ENCODE results near the gene MPV17.
A peak's percentile ranks its signal among the peaks of the same experiment; 100 is the strongest.
"Not testable (repeated sequence)": the region's sequence is repeated elsewhere in the genome, so short reads cannot be mapped to it uniquely, and the experiment has no call there.

Gene MPV17

DNA sequence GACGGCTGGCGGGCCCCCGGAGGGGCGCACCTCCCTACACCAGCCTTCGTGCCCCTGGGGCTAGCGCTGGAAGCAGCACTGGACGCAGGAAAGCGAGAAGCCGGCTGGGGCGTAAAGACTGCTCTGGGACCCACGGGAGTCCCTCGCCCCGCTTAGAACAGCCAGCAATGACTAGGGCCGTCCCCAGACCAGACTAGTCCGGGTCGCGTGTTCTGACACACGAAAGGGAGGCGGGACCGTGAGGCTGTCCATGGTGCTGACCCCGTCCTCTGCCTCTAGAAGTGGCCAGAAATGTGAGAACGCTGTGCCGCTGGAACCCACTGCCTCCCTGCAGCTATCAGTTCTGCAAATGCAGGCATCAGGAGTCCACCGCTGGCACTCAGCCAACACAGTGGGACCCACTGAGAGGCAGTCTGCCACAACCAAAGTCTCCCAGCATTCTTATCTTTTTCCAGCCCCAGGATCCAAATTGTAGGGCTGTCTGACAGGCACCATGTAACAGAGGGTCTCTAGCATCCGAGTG, 14.5 kb downstream of the MPV17 start, which contains the start of gene UCN:
UCN (minus strand) TSS at position 87 of the 523 bp plus-strand sequence. CDS start 550 bp downstream, outside the sequence.
- peaks cover 33% of the 10 kb centered on the region for H3K27me3 Mint-ChIP-seq
- peak within 1 kb of the TSS; percentile 55 for H3K4me3 Mint-ChIP-seq
- no peaks in the 10 kb centered on the region for H3K9me3 Mint-ChIP-seq
- no peak within 1 kb of the TSS for H3K27ac Mint-ChIP-seq
- peaks cover 16% of the 10 kb centered on the region for H3K4me1 Mint-ChIP-seq
- ATAC-seq, result no peak
- peaks cover 33% of the 10 kb centered on the region for H3K36me3 Mint-ChIP-seq

DNA sequence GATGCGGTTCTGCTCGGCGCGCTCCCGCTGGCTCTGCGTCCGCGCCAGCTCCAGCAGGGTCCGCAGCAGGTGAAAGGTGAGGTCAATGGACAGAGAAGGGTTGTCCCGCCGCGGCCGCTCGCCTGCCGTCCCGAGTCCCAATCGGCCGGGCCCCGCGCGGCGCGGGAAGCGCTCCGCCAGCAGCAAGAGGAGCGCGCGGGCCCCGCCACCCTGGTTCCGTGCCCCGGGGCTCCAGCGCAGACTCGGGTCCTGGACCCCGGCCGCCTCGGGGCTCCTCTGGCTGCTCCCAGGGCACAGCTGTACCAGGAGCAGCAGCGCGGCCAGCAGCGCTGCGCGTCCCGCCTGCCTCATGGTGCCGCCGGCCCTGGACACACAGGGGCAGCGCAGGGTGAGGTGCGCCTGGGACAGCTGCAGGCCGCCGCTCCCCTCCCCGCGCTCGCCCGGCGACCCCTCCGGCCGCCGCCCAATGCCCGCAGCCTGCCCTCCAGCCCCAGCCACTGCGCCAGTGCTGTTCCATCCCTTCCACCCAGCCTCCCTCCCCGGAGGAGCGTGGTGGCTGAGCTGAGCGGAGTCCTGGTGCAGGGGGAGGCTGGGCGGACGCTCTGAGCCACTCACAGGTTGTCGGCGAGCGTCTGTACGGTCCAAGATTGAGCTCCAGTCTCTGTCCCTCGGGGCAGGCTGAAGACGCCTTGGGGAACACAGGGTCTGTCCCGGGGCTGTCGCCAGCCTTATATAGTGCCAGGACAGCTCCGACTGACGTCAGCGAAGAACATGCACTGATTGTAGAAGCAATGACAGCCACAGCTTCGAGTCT, 15.1 kb downstream of the MPV17 start:
- Mint-ChIP-seq H3K27ac (no peak overlapping the region), H3K4me1 (peaks cover 20% of the 10 kb centered on the region), H3K27me3 (peaks cover 33% of the 10 kb centered on the region), H3K4me3 (peak overlapping the region; percentile 55), H3K9me3 (no peaks in the 10 kb centered on the region), H3K36me3 (peaks cover 28% of the 10 kb centered on the region)
- ATAC-seq, result no peak

DNA sequence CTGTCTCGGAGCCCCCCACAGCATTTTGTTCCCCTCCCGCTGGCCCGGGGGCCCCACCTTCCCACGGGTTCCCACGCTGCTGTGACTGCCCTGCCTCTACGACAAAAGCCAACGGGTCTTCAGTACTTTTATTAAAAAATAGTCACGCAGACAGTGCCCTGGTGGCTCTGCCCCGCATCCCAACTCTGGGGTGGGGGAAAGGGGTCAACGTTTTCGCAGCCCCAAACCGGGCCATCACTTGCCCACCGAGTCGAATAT, 15.7 kb downstream of the MPV17 start:
- Mint-ChIP-seq H3K36me3 (peaks cover 23% of the 10 kb centered on the region), H3K27me3 (peaks cover 33% of the 10 kb centered on the region), H3K27ac (no peak overlapping the region), H3K9me3 (no peaks in the 10 kb centered on the region), H3K4me3 (peak overlapping the region; percentile 55), H3K4me1 (peaks cover 21% of the 10 kb centered on the region)
- ATAC-seq, result peak; percentile 3

DNA sequence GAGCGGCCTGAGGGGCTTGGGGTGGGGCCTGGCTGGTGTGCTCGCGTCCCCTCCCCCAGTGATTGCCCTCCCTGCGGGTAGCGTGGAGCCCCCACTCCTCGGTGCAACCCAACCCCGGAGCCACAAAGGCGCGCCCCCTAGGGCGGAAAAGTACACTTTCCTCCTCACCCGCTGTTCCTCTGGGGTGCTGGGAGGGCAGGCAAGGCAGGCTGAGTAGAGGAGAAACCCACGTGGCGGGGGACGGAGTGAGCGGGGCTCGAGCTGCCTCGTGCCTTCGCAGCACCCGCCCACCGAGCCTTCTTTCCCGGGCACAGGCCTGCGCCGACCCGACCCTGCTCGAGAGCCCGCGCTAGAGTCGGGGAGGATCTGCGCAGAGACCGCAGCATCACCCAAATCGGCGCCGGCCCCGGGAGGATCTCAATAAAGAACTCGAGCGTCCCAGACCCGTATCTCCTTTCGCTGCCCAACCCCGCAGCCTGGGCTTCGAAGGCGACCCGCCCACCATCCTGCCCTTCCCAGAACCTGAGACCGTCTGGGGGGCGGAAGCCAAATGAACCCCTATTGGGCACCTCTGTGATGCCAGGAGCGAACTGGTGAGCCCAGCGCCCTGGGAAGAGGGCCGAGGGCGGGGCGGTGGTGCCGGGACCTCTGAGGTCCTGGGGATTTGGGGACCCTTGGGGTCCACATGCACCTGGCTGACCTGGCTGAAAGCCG, 16.2 kb downstream of the MPV17 start:
- Mint-ChIP-seq H3K27me3 (peaks cover 33% of the 10 kb centered on the region), H3K4me3 (peak overlapping the region; percentile 55), H3K9me3 (no peaks in the 10 kb centered on the region), H3K27ac (peak overlapping the region; percentile 42), H3K36me3 (peaks cover 18% of the 10 kb centered on the region), H3K4me1 (peaks cover 21% of the 10 kb centered on the region)
- ATAC-seq, result peak; percentile 25

DNA sequence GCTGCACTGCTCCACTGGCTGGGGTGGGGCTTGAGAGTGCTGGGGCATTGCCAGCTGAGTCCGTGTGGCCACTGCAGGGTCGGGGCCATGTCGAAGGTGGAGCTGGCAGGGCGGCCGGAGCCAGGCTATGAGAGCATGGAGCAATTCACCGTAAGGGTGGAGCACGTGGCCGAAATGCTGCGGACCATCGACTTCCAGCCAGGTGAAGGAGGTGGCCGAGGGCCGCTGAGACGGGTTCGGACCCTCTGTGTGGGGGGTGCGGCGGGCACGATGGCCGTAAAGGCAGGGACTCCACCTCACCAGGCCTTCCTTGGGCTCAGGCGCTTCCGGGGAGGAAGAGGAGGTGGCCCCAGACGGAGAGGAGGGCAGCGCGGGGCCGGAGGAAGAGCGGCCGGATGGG, 16.8 kb downstream of the MPV17 start:
- Mint-ChIP-seq H3K4me1 (peaks cover 21% of the 10 kb centered on the region), H3K36me3 (peaks cover 12% of the 10 kb centered on the region), H3K27ac (peak overlapping the region; percentile 42), H3K27me3 (peaks cover 33% of the 10 kb centered on the region), H3K9me3 (no peaks in the 10 kb centered on the region), H3K4me3 (peak overlapping the region; percentile 26)
- no peak for ATAC-seq

DNA sequence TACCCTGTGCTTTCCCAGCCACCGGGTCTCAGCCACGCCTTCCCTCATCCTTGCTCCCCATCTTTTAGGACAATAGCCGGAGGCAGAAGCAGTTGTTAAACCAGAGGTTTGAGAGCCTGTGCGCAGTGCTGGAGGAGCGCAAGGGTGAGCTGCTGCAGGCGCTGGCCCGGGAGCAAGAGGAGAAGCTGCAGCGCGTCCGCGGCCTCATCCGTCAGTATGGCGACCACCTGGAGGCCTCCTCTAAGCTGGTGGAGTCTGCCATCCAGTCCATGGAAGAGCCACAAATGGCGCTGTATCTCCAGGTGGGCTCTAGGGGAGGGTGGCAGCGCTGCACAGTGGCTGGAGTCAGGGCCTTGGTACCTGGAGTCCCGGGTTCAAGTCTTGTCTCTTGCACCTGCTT, 17.4 kb downstream of the MPV17 start:
- Mint-ChIP-seq H3K27ac (no peak overlapping the region), H3K4me1 (peaks cover 21% of the 10 kb centered on the region), H3K36me3 (peaks cover 10% of the 10 kb centered on the region), H3K27me3 (peaks cover 33% of the 10 kb centered on the region), H3K9me3 (no peaks in the 10 kb centered on the region), H3K4me3 (no peak overlapping the region)
- no peak for ATAC-seq

DNA sequence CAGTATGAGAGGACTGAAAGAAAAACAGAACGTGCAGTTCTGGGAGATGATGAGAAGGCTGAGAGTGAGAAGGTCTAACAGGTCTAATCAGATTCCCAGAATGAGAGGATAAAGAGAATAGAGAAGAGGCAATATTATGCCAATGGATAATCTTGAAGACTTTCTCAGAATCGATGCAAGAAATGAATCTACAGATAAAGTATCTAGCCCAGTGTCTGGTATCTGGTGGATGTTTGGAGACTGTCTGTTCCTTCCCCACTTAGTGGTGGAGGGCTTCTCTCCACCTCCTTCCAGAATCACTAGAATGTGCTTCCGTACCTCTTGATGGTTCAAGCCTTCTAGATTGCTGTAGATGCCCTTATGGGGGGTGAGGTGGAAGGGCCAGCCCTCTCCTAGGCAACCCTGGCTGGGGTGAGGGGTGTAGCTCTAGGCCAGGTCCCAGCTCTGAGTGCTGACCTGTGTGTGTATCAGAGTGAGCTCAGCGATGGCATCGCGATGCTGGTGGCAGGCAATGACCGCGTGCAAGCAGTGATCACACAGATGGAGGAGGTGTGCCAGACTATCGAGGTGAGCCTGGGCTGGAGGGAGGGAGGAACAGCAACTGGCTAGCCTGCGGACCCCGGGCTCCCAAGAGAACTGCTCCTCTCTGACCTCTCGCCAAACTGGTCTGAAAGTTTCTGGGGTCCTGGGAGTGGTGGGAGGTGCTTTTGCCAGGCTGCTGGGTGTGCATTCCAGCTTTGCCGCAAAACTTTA, 18.2 kb downstream of the MPV17 start:
- H3K4me3 Mint-ChIP-seq, result no peak overlapping the region
- ATAC-seq, result no peak
- no peaks in the 10 kb centered on the region for H3K9me3 Mint-ChIP-seq
- peaks cover 36% of the 10 kb centered on the region for H3K27me3 Mint-ChIP-seq
- H3K27ac Mint-ChIP-seq, result no peak overlapping the region
- peaks cover 6% of the 10 kb centered on the region for H3K36me3 Mint-ChIP-seq
- peaks cover 21% of the 10 kb centered on the region for H3K4me1 Mint-ChIP-seq

DNA sequence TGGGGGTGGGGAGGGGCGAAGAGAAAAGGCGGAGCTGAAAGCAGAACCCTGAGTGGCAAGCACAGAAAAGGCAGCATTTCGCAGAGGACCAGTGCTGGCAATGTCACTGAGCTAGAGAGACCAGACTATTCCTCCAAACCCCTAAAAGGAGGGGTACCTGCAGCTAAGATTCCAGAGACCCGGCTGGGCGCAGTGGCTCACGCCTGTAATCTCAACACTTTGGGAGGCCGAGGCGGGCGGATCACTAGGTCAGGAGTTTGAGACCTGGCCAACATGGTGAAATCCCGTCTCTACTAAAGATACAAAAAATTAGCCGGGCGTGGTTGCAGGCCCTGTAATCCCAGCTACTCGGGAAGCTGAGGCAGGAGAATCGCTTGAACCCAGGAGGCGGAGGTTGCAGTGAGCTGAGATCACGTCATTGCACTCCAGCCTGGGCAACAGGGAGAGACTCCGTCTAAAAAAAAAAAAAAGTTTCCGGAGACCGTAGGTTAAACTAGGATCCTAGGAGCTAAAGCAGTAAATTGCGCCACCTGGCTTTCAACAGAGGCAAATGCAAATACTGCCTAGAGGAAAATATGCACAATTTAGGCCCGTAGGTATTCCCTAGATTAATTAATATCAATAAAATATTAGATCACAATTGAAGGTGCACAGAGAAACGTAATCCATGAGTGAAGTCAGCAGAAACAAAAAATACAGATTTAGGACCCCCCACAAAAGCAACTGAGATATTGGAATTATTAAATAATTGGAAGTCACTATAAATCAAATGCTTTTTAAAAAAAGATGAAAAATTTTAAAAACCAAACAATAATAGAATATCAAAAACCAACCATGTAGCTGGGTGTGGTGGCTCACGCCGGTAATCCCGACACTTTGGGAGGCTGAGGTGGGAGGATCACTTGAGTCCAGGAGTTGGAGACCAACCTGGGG, 19.5 kb downstream of the MPV17 start:
- ATAC-seq, result peak; percentile 52
- peaks cover 50% of the 10 kb centered on the region for H3K27me3 Mint-ChIP-seq
- H3K27ac Mint-ChIP-seq, result no peak overlapping the region
- H3K9me3 Mint-ChIP-seq, result no peaks in the 10 kb centered on the region
- peaks cover 21% of the 10 kb centered on the region for H3K4me1 Mint-ChIP-seq
- no peaks in the 10 kb centered on the region for H3K36me3 Mint-ChIP-seq
- peak overlapping the region; percentile 65 for H3K4me3 Mint-ChIP-seq

DNA sequence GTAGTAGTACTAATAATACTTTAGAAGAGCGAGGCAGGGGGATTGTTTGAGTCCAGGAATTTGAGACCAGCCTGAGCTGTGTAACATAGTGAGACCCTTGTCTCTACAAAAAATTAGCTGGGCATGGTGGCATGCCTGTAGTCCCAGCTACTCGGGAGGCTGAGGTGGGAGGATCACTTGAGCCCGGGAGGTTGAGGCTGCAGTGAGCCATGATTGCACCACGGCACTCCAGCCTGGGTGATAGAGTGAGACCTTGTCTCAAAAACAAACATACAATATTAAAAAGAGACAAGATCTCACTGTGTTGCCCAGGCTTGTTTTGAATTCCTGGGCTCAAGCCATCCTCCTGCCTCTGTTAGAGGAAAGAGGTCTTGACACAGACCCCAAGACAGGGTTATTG, 22.3 kb downstream of the MPV17 start:
- not testable (repeated sequence) for H3K36me3 Mint-ChIP-seq, H3K9me3 Mint-ChIP-seq, ATAC-seq, H3K27ac Mint-ChIP-seq, H3K4me3 Mint-ChIP-seq, H3K4me1 Mint-ChIP-seq
- H3K27me3 Mint-ChIP-seq, result peaks cover 52% of the 10 kb centered on the region

DNA sequence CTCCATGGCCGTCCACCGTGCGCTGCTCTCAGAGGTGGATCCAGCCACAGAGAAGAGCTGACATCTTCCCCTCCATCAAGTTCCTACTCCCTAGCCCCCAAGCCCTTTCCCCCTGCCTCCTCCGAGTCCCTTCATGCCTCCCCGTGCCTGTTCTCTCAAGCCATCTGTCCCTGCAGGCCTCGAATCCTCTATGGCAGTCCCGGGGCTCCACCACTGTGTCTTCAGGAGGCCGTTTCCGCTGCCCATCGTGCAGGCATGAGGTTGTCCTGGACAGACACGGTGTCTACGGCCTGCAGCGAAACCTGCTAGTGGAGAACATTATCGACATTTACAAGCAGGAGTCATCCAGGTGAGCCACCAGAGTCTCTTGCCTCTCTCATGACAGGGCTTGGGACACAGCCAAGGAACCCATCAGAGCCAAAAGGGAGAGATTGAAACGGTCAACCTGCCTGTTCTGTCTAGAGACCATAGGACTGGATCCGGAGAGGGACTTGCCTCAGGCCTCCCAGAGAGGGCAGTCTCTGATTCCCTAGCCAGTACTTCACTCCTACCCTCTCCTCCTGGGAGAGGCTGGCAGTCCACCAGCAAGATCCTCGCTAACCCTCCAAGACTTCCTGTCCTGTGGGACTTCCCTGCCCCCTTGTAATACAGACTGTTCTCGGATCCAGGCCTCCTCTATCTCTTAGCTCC, 24.4 kb downstream of the MPV17 start:
- Mint-ChIP-seq H3K9me3 (no peaks in the 10 kb centered on the region), H3K4me1 (peaks cover 5% of the 10 kb centered on the region), H3K36me3 (no peaks in the 10 kb centered on the region)

DNA sequence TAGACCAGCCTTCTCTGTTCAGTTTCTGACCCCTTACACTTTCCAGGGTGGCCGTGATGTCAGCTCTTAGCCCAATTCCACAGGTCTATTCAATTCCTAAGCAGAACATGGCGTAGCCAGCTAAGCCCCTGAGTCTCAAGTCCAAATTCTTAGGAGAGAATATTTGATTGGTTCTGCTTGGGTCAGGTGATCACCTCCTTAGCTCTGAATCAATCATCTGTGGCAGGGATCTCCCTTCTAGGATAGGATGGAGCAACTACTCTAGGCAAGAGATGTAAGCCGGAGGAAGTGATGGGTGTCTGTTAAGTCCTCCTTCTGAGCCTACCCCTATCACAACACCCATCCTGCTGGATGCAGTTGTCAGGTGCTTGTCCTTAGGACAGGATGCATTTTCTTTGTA, 25.7 kb downstream of the MPV17 start:
- H3K4me1 Mint-ChIP-seq, result no peaks in the 10 kb centered on the region
- H3K4me3 Mint-ChIP-seq, result no peak overlapping the region
- H3K36me3 Mint-ChIP-seq, result no peaks in the 10 kb centered on the region
- peaks cover 40% of the 10 kb centered on the region for H3K27me3 Mint-ChIP-seq
- H3K27ac Mint-ChIP-seq, result no peak overlapping the region
- H3K9me3 Mint-ChIP-seq, result no peaks in the 10 kb centered on the region
- no peak for ATAC-seq

More for the DNA sequence above, 24.4 kb downstream of the MPV17 start:
- Mint-ChIP-seq H3K27me3 (peaks cover 40% of the 10 kb centered on the region), H3K4me3 (no peak overlapping the region), H3K27ac (no peak overlapping the region)
- no peak for ATAC-seq

DNA sequence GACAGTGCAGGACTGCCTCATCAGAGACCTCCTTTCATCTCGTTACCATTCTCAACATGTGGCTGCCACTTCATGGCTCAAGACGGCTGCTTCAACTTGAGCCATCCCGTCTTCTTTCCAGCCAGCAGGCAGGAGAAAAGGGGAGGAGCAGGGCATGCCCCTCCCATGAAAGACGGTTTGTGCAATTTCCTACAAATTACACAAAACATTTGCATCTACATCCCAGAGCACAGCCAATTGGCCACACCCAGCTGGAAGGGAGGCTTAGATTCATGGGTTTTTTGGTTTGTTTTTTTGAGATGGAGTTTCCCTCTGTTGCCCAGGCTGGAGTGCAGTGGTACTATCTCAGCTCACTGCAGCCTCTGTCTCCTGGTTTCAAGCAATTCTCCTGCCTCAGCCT, 26.4 kb downstream of the MPV17 start:
- no peak overlapping the region for H3K27ac Mint-ChIP-seq
- ATAC-seq, result no peak
- H3K4me1 Mint-ChIP-seq, result no peaks in the 10 kb centered on the region
- no peaks in the 10 kb centered on the region for H3K9me3 Mint-ChIP-seq
- no peaks in the 10 kb centered on the region for H3K36me3 Mint-ChIP-seq
- peaks cover 40% of the 10 kb centered on the region for H3K27me3 Mint-ChIP-seq
- no peak overlapping the region for H3K4me3 Mint-ChIP-seq

DNA sequence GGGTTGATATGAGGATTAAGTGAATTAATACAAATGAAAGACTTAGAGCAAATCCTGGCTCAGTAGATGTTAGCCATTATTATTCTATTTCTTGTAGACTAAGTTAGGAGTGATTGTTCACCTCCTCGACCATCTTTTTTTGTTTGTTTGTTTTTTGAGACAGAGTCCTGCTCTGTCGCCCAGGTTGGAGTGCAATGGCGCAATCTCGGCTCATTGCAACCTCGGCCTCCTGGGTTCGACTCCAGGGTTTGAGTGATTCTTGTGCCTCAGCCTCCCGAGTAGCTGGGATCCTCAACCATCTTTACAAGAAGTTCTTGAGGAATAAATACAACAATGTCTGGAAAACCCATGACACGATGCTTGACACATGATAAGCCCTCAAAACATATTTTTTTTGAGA, 28.0 kb downstream of the MPV17 start:
- Mint-ChIP-seq H3K4me3 (no peak overlapping the region), H3K36me3 (no peaks in the 10 kb centered on the region), H3K9me3 (no peaks in the 10 kb centered on the region), H3K27me3 (peaks cover 39% of the 10 kb centered on the region), H3K27ac (no peak overlapping the region), H3K4me1 (no peaks in the 10 kb centered on the region)
- ATAC-seq, result no peak

DNA sequence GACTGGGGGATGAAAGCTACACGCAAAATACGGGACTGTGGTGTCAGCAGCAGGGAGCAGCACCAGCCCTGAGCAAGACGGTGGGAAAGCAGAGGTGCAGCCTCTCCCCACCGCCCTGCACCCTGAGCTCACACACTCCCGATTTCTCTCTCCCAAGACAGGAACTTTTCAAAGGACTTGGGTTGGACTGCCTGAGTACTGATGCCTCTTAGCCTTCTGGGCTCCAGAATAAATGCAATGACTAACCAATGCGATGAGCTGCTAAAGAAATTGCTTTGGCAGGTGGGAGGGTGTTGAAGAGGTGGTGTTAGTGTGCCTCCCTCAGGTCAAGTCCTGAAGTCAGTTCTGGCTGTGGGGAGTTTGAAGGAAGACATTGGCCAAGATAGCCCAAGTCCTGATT, 31.0 kb downstream of the MPV17 start:
- H3K27me3 Mint-ChIP-seq, result peaks cover 39% of the 10 kb centered on the region
- no peak for ATAC-seq
- H3K36me3 Mint-ChIP-seq, result no peaks in the 10 kb centered on the region
- H3K27ac Mint-ChIP-seq, result no peak overlapping the region
- no peaks in the 10 kb centered on the region for H3K4me1 Mint-ChIP-seq
- no peaks in the 10 kb centered on the region for H3K9me3 Mint-ChIP-seq
- no peak overlapping the region for H3K4me3 Mint-ChIP-seq

Data from stimulated activated memory B cell treated with anti-CD40 and anti-IgM and Interleukin-4, amounts not matched to agents 10 μg/mL and 1 μg/mL and 100 μg/mL, for 72 hours (primary cell).